ENCODE data around the gene SIGLEC5.

DNA sequence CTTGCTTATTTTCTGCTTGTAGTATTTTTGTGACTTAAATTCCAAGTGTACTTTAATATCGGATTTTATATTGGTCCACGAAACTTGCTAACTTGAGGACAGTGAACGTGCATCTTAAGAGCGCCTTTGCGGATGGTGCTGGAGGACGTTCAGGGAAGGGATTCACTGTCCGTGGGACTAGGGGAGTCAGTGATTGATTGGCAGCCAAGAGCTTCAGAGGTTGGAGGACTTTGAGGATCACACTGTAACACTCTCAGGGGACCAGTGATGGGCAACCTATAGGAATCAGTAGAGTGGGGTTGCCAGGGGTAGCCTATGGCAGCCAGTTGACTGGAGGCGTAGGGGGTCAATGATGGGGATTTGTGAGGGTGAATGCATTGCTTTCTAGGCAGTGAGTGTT is 58.6 kb downstream of the SIGLEC5 start:
- TF ChIP-seq, protein P1, sequence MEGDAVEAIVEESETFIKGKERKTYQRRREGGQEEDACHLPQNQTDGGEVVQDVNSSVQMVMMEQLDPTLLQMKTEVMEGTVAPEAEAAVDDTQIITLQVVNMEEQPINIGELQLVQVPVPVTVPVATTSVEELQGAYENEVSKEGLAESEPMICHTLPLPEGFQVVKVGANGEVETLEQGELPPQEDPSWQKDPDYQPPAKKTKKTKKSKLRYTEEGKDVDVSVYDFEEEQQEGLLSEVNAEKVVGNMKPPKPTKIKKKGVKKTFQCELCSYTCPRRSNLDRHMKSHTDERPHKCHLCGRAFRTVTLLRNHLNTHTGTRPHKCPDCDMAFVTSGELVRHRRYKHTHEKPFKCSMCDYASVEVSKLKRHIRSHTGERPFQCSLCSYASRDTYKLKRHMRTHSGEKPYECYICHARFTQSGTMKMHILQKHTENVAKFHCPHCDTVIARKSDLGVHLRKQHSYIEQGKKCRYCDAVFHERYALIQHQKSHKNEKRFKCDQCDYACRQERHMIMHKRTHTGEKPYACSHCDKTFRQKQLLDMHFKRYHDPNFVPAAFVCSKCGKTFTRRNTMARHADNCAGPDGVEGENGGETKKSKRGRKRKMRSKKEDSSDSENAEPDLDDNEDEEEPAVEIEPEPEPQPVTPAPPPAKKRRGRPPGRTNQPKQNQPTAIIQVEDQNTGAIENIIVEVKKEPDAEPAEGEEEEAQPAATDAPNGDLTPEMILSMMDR (IDR thresholded peaks at IDR 0.05) = no peak
- TF ChIP-seq POLR2A (IDR thresholded peaks at IDR 0.05) = no peak
